T-helper 2 cell (primary cell): Measurements from ENCODE around the gene PRM3.

Source experiments
- DNase-seq, 5 experiments: peaks; one replicate each; pipeline versions ENCODE4 v3.0.0 to v3.0.0-alpha.2; 2012 to 2022

PRM3 gene

GRCh38 chr16:11258553-11259492 is 14.6 kb downstream of the PRM3 start:
- DNase-seq = peak in 2 of 5 experiments; percentile 42 to 88

- peak in 3 of 5 experiments; percentile 40 to 82 (median 40) for DNase-seq
Measured at GRCh38 chr16:11257131-11257938, 16.1 kb downstream of the PRM3 start.

- peak in 1 of 5 experiments; percentile 75 for DNase-seq
Measured at GRCh38 chr16:11256661-11257130, 16.7 kb downstream of the PRM3 start.

- peak; percentile 77 to 93 (median 83) for DNase-seq
Measured at GRCh38 chr16:11255737-11256660, 17.4 kb downstream of the PRM3 start, which contains the start of gene SOCS1. Gene SOCS1, minus strand, starts transcription at chr16:11256204. Its CDS starts 726 bp downstream, at chr16:11255478.

- DNase-seq = peak in 4 of 5 experiments; percentile 30 to 84 (median 64)
Measured at GRCh38 chr16:11254913-11255736, 18.3 kb downstream of the PRM3 start.

- DNase-seq = peak in 1 of 5 experiments; percentile 44
Measured at GRCh38 chr16:11253995-11254912, 19.2 kb downstream of the PRM3 start.

- DNase-seq = peak in 4 of 5 experiments; percentile 31 to 80 (median 48)
Measured at GRCh38 chr16:11253009-11253994, 20.1 kb downstream of the PRM3 start.

GRCh38 chr16:11252482-11252931 is 20.9 kb downstream of the PRM3 start:
- peak in 1 of 5 experiments; percentile 42 for DNase-seq

GRCh38 chr16:11251525-11252481 is 21.6 kb downstream of the PRM3 start:
- peak in 4 of 5 experiments; percentile 65 to 96 (median 70) for DNase-seq

GRCh38 chr16:11250786-11251524 is 22.5 kb downstream of the PRM3 start:
- DNase-seq = peak in 1 of 5 experiments; percentile 48

- peak in 1 of 5 experiments; percentile 64 for DNase-seq
Measured at GRCh38 chr16:11250091-11250785, 23.2 kb downstream of the PRM3 start.

GRCh38 chr16:11249233-11250061 is 24.0 kb downstream of the PRM3 start:
- peak in 1 of 5 experiments; percentile 59 for DNase-seq

- DNase-seq = no peak
Measured at GRCh38 chr16:11248133-11248532, 25.3 kb downstream of the PRM3 start.

- peak in 1 of 5 experiments; percentile 63 for DNase-seq
Measured at GRCh38 chr16:11245988-11246387, 27.4 kb downstream of the PRM3 start.
